GM13976 (cell line): ENCODE results near the gene FAH.

Experiments
- DNase-seq: peaks from one replicate; pipeline ENCODE4 v3.0.0; 2012; ENCODE audit warnings: low spot score
- CTCF ChIP-seq: IDR thresholded peaks from 2 replicates; pipeline ENCODE4 v1.5.1; 2012; ENCODE audit warnings: borderline replicate concordance, mild to moderate bottlenecking; ENCODE audit not compliant: insufficient read depth; ENCODE audit errors: extremely low read depth, missing control alignments, control extremely low read depth
- in situ Hi-C: fragments of 300-500 bp; cut with MboI; formaldehyde crosslinking; loops from one replicate; pipeline ENCODE4 v1.12.0; 2022; ENCODE audit warnings: low sequenced_read_pairs, mixed read lengths, inconsistent platforms; ENCODE audit not compliant: unreplicated experiment

FAH gene

GRCh38 chr15:80167936-80168335 is 15.1 kb downstream of the FAH start:
- DNase-seq = no peak
- no peak for TF ChIP-seq CTCF
- in situ Hi-C loops = loop anchor here (25.0 kb wide), 1 partner anchor 281 kb away; the partner anchor contains the start of gene MTHFS

- no peak for DNase-seq
- no peak for TF ChIP-seq CTCF
- in situ Hi-C loops = loop anchor here (25.0 kb wide), 1 partner anchor 281 kb away; the partner anchor contains the start of gene MTHFS
These were observed 15.6 kb downstream of the FAH start for GRCh38 chr15:80168421-80168820.

- in situ Hi-C loops = loop anchor here (25.0 kb wide), 1 partner anchor 283 kb away; the partner anchor contains the start of gene MTHFS
- no peak for TF ChIP-seq CTCF
- no peak for DNase-seq
These were observed 17.1 kb downstream of the FAH start for GRCh38 chr15:80169768-80170357.

- TF ChIP-seq CTCF = no peak
- in situ Hi-C loops = loop anchor here (25.0 kb wide), 1 partner anchor 283 kb away; the partner anchor contains the start of gene MTHFS
- DNase-seq = no peak
These were observed 17.8 kb downstream of the FAH start for GRCh38 chr15:80170596-80170995.

GRCh38 chr15:80171787-80172186 is 19.0 kb downstream of the FAH start:
- DNase-seq = no peak
- no peak for TF ChIP-seq CTCF
- in situ Hi-C loops = loop anchor here (25.0 kb wide), 1 partner anchor 284 kb away; the partner anchor contains the start of gene MTHFS

GRCh38 chr15:80172401-80172800 is 19.6 kb downstream of the FAH start:
- DNase-seq = no peak
- no peak for TF ChIP-seq CTCF
- in situ Hi-C loops = loop anchor here (25.0 kb wide), 1 partner anchor 285 kb away; the partner anchor contains the start of gene MTHFS
